Erythroblast (primary cell): ENCODE data around the gene PCLO.

Experiments used
- DNase-seq, 2 experiments: peaks; one replicate each; lab custom pipeline; 2025; lab: John Stamatoyannopoulos, UW
- GATA1 ChIP-seq: IDR thresholded peaks from 2 replicates; pipeline ENCODE4 v1.6.1; 2011; ENCODE audit warnings: low read depth, mild to moderate bottlenecking, control low read depth, low read length, moderate library complexity
- POLR2A ChIP-seq: IDR thresholded peaks from 2 replicates; pipeline ENCODE4 v1.6.1; 2011; ENCODE audit warnings: mild to moderate bottlenecking, low read length

The PCLO gene

GRCh38 chr7:82762880-82763279, 399.8 kb downstream of the PCLO start:
- TF ChIP-seq POLR2A (no peak), GATA1 (no peak)
- DNase-seq = no peak

- no peak for DNase-seq
Measured at GRCh38 chr7:82760831-82761230, 401.9 kb downstream of the PCLO start.

GRCh38 chr7:82760074-82760473, 402.6 kb downstream of the PCLO start:
- DNase-seq = no peak
- no peak for TF ChIP-seq POLR2A
- no peak for TF ChIP-seq GATA1

More at GRCh38 chr7:82760831-82761230, 401.9 kb downstream of the PCLO start:
- TF ChIP-seq POLR2A (no peak), GATA1 (no peak)

GRCh38 chr7:82755705-82756551, 406.8 kb downstream of the PCLO start:
- TF ChIP-seq POLR2A (no peak), GATA1 (no peak)

GRCh38 chr7:82750007-82750406, 412.7 kb downstream of the PCLO start:
- no peak for DNase-seq
- no peak for TF ChIP-seq POLR2A
- TF ChIP-seq GATA1 = no peak

More at GRCh38 chr7:82755705-82756551, 406.8 kb downstream of the PCLO start:
- no peak for DNase-seq

GRCh38 chr7:82745820-82746219, 416.9 kb downstream of the PCLO start:
- TF ChIP-seq GATA1 (no peak), POLR2A (no peak)
- no peak for DNase-seq

- DNase-seq = no peak
- TF ChIP-seq GATA1 = no peak
- TF ChIP-seq POLR2A = no peak
Measured at GRCh38 chr7:82745117-82745516, 417.6 kb downstream of the PCLO start.

GRCh38 chr7:82742163-82742562, 420.5 kb downstream of the PCLO start:
- no peak for DNase-seq
- TF ChIP-seq POLR2A = no peak
- TF ChIP-seq GATA1 = no peak

- TF ChIP-seq POLR2A (no peak), GATA1 (no peak)
- DNase-seq = no peak
Measured at GRCh38 chr7:82741493-82741892, 421.2 kb downstream of the PCLO start.

GRCh38 chr7:82740246-82740848, 422.3 kb downstream of the PCLO start:
- peak; percentile 9 to 43 for DNase-seq
- no peak for TF ChIP-seq POLR2A
- TF ChIP-seq GATA1 = no peak

GRCh38 chr7:82736633-82737032, 426.1 kb downstream of the PCLO start:
- TF ChIP-seq POLR2A (no peak), GATA1 (no peak)

GRCh38 chr7:82732677-82733076, 430.0 kb downstream of the PCLO start:
- no peak for DNase-seq
- TF ChIP-seq GATA1 (no peak), POLR2A (no peak)

More at GRCh38 chr7:82736633-82737032, 426.1 kb downstream of the PCLO start:
- DNase-seq = no peak

GRCh38 chr7:82729172-82730030, 433.3 kb downstream of the PCLO start:
- DNase-seq = peak; percentile 1 to 21
- TF ChIP-seq GATA1 (no peak), POLR2A (no peak)
